Fibroblast of gingiva (primary cell): ENCODE results near the gene ZBTB21.
"Not testable (repeated sequence)": the region's sequence is repeated elsewhere in the genome, so short reads cannot be mapped to it uniquely, and the experiment has no call there.

ENCODE experiments used
- DNase-seq: peaks from one replicate; pipeline ENCODE4 v3.0.0-alpha.2; 2011; ENCODE audit warnings: low read depth

Gene ZBTB21

DNA sequence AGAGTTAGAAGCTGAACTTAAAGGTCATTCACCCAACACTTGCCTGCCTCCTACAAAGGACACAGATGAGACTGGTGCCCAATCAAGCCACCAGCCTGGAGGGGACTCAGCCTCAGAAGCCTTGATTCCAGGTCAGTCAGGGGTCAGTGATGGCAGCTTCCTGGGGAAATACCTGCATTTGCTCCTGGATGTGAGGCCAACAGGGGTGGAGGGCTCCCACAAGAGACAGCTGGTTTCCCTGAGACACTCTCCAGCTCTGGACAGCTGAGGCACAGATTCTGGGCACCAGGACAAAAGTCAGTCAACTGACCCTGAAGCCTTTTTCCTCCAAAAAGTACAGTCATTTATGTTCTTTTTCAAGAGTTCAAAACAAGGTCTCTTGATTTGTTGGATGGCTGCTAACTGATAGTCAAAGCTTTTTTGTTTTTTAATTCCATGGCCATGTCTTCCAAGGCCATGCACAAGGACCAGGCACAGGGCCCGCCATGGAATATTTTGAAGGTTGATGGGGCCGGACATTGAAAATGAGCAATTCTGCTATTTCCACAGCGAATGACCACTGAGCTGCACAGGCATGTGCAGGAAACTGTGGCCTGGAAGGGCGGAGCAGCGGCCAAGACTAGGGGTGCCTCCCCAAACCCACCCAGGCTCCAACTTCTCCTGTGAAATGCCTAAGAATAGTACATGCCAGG lies 58.1 kb downstream of the ZBTB21 start:
- DNase-seq = no peak

DNA sequence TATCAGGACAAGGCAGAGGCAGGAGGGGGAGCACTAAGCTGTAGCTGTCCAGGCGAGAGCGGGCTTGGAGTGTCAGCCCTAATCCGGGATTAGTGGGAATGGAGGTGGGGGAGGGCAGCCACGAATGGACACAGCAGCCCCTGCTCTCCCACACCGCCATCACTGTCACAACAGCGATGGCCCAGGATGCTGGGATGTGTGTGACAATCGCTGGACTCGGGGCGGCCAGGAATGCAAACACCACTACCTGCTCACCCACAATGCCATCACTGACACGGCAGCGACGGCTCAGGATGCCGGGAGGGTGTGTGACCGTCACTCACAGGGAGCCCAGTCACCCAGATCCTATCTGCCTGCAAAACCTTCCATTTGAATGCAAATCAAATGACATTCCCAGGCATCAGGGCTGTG lies 59.2 kb downstream of the ZBTB21 start:
- no peak for DNase-seq

DNA sequence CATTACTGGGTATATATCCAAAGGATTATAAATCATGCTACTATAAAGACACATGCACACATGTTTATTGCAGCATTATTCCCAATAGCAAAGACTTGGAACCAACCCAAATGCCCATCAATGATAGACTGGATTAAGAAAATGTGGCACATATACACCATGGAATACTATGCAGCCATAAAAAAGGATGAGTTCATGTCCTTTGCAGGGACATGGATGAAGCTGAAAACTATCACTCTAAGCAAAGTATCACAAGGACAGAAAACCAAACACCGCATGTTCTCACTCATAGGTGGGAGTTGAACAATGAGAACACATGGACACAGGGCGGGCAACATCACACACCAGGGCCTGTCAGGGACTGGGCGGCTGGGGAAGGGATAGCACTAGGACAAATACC lies 60.5 kb downstream of the ZBTB21 start:
- DNase-seq = not testable (repeated sequence)

DNA sequence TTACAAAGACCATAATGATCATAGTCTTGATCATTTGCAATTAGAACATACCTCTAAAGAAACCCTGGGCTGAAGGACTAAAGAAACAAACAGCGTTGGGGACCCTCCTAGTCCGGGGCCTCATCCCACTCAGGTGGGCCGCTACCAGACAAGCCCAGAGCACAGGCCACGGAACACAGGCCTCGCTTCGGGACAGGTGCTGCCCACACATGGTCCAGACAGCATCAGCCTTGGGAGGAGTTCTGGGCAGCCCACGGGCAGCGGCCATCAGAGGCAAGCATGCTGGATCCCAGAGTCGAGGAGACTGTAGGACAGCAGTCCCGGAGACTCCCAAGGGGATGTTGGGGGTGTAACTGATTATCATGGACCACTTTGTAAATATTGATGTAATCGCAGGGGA lies 61.3 kb downstream of the ZBTB21 start:
- no peak for DNase-seq

DNA sequence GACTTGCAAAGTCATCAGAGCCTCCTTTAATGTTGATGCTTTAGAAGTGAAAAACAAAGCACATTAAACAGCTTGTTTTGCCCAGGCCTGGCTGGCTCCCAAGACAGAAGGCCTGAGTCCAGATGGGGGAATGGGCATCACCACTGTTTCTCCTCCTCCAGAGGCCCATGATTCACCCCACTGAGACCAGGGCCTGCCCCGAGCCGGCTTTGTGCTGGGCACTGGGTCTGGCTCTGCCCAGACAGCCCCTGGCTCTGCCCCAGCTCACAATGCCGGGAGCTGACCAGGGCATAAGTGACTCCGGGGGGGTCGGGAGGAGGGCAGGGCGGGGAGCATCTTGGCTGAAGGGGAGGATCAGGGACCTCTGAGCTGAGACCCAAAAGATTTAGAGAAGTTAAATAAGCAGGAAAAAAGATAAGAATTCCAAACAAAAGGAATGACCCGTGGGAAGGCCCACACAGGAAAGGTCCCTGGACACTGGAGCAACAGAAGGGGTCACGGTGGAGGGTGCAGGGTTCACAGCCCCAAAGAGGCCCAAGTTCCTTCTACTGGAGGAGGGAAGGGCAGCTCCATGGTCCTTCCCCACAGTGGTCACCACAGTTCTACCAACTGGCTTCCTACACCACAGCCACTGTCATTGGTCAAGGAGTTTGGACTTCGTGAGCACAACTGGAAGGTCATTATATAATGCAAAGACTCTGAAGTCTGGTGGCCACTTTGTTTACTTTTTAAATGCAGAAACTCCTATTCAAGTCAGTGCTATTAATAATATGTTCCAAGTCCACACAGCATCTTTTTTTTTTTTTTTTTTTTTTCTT lies 61.9 kb downstream of the ZBTB21 start:
- peak; percentile 89 for DNase-seq

DNA sequence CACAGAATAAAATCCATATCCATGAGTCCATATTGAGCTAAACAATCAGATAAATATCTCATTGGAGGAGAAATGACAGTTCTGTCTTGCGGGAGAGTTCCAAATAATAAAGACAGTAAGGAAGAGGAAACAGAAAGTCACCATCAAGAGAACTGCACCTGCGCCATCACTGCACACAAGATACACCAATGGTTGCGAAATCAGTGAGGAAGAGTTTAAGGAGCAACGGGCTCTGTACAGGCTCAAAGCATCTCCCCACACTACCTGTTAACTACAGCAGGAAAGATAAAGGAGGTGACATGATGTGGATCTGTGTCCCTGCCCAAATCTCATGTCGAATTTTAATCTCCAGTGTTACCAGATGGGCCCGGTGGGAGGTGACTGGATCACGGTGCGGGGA lies 64.2 kb downstream of the ZBTB21 start:
- no peak for DNase-seq

DNA sequence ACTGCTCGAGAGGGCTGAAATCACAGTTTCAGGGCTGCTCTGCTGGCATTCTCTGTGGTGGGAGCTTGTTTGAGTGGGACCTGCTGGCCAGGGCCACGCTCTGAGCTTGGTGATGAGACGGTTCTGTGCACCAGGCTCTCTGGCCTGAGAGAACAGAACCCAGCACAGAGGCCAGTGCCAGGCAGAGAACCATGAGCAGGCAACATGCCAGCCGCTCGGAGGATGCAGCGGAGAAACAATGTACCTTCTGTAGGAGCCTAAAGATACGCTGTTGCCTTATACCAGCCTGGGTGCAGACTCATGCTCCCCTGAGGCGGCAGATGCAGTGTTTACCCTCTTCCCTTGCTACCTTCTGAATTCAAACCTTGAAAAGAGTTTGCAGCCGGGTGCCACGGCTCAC lies 66.3 kb downstream of the ZBTB21 start:
- DNase-seq = no peak

DNA sequence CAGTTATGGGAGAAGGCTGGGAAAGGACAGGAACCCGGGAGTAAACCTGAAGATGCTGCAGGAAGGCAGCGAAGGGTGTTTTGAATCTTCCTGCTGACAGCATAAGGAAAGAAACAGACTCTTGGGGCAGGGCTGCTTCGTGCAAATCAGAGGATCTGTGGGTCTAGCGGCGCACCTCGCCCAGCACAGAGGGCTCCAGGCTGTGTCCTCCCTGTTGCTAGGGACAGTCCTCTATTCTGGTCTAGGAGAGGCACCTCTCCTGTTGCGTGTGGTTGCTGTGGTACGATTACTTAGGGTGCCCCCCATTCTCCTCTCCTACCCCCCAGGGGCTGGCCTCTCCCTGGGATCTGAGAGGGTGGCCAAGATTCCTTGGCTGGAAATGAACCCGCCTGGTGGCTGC lies 67.7 kb downstream of the ZBTB21 start:
- no peak for DNase-seq

DNA sequence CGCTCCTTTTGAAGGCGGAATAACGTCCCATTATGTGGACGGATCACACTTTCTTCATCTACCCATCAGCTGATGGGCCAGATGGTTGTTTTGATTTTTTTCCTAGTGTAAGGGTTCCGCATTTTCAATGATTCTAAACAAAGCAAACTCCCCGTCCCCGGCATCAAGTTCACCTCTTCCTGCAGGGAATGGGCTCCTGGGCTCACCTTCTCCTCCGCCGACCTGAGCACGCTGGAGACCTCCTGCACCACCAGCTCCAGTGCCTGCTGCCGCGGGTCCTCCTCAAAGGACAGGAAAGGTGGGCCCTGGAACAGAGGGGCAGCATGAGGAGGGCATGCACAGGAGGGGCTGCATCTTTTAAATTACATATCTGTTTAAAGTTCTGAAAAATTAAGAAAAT lies 68.2 kb downstream of the ZBTB21 start:
- no peak for DNase-seq

DNA sequence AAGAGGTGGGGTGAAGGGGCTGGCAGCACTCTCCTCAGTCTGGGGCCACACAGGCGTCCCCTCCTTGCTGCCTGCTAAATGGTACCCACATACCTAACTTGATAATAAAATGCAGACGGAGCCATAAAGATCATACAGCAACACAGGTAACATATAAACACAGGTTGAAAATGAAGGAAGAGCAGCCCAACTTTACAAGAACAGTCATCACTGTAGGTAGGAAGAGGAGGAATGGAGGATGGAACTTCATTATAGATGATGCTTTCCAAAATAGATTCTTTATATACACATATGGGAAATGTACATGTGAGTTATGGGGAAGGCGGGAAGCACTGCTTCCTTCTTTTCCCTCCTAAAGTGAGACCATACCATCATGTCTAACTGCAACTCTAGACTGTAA lies 69.7 kb downstream of the ZBTB21 start:
- no peak for DNase-seq

DNA sequence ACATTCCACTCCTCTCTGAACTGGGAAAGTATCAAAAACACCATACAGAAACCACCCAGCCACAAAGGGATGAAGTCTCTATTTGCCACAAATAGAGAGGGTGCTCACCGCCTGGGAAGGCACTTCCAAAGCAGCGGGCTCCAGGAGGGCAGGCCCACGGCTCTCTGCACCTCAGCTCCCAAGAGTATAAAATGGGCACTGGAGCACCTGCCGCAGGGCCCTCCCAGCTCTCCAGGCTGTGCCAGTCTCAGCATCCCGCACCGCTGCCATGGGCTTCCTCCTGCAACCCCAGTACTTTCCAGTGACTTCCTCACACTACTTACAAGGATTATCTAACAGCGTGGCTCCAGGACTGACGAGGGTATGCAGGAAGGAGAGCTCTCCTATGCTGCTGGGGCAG lies 70.8 kb downstream of the ZBTB21 start:
- no peak for DNase-seq
